IPS-18c (cell line): ENCODE results near the gene LRRC49.
"Not testable (repeated sequence)": the region's sequence is repeated elsewhere in the genome, so short reads cannot be mapped to it uniquely, and the experiment has no call there.

Source experiments
- H3K4me3 ChIP-seq: 2 replicates; pipeline ENCODE4 v1.7.0; 2013; ENCODE audit warnings: low read depth, mild to moderate bottlenecking, low read length, moderate library complexity; ENCODE audit not compliant: insufficient read depth
- H3K9me3 ChIP-seq: one replicate; pipeline ENCODE4 v1.6.1; 2013; ENCODE audit warnings: mild to moderate bottlenecking, low read length, moderate library complexity; ENCODE audit not compliant: control insufficient read depth, insufficient read depth

LRRC49 gene, protein sequence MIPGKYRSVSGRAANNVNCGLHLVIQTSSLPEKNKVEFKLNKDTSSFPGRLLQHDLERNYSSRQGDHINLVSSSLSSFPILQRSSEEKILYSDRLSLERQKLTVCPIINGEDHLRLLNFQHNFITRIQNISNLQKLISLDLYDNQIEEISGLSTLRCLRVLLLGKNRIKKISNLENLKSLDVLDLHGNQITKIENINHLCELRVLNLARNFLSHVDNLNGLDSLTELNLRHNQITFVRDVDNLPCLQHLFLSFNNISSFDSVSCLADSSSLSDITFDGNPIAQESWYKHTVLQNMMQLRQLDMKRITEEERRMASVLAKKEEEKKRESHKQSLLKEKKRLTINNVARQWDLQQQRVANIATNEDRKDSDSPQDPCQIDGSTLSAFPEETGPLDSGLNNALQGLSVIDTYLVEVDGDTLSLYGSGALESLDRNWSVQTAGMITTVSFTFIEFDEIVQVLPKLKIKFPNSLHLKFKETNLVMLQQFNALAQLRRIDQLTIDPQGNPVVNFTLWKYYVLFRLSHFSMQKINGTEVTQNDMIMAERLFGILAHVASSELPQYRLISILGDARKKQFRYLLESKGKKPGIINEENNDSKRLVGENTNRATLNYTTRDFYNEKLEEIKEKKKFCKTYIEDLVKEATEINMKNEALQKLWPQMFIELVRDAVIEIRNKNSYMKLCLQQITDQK

DNA sequence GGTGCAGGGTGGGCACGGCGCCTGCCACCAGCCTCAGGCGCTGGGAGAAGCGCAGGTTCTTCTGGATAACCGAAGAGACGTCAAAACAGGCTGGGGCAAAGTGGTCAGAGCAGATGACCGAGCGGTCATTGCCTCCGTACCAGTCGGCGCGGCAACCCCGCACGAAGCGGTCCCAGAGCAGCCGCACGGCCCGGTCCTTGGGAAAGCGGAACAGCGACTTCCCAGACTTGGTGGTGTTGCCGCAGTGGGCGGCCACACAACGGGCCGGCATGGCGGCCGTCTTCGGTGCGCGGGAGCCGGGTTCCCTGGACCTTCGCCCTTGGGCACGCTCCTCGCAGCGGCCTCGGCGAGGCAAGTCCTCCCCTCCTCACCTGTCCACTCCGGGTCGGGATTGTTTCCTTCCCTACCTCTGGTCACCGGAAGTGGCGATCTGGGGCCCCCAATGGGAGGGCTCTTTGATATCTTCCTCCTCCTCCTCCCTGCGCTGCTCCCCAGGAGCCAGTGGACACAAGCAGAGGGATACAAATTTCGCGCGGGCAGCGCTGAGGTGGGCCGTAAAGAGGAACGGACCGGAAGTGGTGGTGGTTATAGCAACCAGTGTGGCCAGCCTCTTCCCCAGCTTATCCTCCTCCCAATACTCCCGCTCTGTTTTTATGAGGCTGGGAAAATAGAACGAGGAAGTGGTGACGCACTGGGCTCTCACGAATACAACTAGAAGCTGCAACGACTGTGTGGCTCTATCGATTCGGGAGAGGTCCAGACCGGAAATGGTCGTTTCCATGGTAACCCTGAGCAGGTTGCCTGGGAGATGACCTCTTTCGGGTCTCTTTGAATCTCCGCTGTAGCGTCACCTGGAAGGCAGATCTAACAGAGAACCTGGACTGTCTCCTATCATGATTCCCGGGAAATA, at the start of gene LRRC49, which contains the start of gene THAP10:
Gene LRRC49, plus strand, starts transcription at position 825 of the 910 bp plus-strand sequence. Its CDS starts 69 bp downstream, at position 894.
Gene THAP10, minus strand, starts transcription at position 432 of the 910 bp plus-strand sequence. Its CDS starts 161 bp downstream, at position 271.
- no peaks in the 10 kb centered on the region for H3K9me3 ChIP-seq
- H3K4me3 ChIP-seq = peak within 1 kb of the TSS; percentile 90

DNA sequence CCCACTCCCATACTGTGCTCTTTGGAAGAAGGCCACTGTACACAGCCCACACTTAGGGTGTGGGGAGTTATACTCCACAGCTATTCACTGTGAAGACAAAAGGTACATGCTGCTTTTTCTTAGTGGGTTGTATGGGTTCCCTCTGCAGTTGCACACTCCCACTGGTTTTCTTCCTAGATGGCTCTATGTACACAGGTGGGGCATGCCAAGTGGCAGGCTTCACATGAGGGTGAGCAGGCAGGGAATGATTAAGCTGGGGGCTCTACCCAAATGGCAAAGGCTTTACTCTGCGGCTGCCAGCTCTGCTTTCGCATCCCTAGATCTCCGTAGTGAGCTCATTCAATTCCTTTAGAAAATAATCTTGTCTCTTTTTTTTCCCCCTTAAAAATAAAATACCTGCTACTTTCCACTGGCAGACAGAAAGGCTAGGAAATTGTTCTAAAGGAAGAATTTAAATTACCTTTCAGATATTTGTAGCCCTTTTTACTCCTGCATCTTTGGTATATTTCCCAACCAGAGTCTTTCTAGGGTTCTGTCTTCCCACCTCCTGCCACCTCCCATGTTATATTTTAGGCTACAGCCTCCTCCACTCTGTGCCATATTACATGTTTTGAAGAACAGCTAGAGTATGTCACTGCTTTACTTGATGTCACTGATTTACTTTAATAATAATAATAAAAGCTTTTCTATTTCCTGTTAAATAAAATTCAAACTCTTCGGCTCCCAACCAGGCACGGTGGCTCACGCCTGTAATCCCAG, 46.8 kb upstream of the LRRC49 start:
- Histone ChIP-seq H3K4me3 (no peak overlapping the region), H3K9me3 (no peaks in the 10 kb centered on the region)

DNA sequence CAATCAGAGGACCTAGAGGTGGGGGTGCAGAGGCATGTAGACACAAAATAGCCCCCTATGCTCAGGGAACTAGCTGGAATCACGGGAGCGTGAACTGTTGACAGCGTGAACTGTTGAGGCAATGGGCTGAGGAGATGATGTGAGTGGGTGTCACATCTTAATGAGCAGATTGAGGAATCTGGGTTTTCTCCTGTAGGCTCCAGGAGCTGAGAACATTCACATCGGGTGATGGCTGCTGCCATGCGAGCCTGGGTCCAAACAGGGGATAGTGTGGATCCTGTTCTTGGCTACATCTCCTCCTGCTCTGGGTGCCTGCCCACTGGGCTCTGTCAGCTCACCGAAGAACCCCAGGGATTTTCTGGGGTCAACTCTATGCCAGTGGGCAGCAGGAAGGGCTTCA, 40.7 kb upstream of the LRRC49 start:
- H3K9me3 ChIP-seq = peaks cover 4% of the 10 kb centered on the region
- no peak overlapping the region for H3K4me3 ChIP-seq

DNA sequence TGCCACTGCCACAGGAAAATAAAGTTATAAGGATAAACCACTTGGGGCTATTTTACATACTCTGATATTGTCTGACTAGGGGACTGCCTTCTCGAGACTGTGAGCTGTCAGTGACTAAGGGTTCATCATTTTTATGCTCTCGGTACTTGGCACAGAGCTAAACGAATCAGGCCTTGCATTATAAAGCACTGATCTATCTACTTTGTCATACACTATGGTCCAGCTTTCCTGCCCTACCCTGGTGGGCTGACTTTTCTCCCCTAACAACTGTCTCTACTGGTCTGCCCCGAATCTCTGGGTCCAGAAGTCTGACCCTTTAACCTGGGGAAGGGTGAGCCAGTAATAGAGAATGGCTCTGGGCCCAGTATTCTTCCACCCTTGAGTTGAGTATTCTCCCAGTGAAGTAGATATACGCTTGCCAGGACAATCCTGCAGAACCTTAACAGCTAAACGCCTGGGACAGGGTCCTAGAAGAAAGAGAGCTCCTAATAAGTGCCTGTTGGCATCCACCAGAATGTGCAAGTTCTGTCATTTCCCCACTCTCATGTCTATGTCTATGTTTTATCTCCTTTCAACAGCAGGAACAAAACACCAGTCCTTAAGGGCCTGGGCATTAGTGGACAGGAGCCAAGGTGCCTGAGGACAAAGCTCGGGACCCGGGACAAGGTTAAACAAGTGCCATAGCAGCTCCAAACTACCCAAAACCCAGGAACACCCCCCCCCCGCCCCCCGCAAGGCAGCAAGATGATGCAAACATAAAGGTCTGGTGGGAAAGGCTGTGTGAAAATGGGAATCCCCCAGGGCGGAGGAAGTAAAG, 39.9 kb upstream of the LRRC49 start:
- peak overlapping the region; percentile 84 for H3K4me3 ChIP-seq
- H3K9me3 ChIP-seq = peaks cover 4% of the 10 kb centered on the region

DNA sequence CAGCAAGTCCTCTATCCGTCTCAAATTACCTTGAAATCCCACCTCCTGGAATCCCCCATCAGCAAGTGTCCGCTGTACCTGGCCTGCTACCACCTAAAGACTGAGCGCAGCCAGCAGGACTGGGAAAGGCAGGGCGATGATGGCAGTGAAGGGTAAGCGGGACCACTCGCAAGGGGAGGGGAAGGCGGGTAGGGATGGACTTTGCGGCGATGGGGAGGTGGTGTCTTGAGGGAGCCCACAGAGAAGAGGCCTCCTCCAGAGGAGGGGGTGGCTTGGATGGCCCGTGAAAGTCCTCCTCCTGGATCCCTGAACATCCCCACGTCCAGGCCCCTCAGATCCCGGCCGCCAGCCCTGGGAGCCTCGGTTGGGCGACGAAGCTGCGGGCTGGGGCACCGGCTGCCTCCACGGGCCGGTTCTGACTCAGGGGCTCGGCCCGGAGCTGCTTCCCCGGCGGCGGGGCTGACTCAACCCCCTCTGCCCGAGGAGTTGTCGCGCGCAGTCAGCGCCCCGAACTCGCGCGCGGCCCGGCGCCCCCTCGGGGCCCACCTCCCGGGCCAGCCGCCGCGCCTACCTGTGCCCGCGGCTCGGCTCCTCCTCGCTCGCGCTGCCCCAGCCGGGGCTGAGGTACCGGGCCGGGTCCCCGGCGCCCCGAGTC, 39.2 kb upstream of the LRRC49 start:
- H3K4me3 ChIP-seq = peak overlapping the region; percentile 84
- peaks cover 4% of the 10 kb centered on the region for H3K9me3 ChIP-seq

DNA sequence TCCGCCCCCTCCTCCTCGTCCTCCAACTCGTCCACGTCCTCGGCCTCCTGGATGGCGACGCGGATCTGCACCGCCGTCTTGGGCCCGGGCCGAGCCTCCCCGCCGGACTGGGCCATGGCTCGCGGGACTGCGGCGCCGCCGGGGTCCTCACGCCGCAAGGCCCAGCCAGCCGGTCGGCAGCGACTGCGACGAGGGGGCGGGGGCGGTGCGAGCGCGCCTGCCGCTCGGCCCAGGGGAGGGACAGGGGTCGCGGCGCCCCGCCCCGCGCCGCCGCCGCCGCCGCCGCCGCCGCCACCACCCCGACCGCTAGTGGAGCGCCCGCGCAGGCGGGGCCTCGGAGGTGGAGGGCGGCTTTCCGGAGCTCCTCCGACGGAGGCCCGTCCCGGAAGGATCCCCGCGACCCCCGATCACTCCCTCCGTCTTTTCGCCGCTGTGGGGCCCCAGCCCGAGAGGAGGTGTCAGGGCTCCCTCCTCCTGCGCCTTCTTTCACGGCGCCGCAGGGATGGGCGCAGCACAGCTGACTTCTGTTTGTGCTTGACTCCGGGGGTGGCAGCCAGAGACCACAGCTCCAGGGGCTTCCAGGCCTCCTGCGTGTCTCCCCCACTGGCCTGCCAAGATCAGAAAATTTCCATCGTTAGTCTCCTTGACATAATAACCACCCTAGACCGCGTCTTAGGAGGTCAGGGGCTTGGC, 38.5 kb upstream of the LRRC49 start, which contains the start of gene LARP6:
Gene LARP6, minus strand, starts transcription at position 185 of the 693 bp plus-strand sequence. Its CDS starts 69 bp downstream, at position 116.
- H3K9me3 ChIP-seq = peaks cover 4% of the 10 kb centered on the region
- H3K4me3 ChIP-seq = peak within 1 kb of the TSS; percentile 84

DNA sequence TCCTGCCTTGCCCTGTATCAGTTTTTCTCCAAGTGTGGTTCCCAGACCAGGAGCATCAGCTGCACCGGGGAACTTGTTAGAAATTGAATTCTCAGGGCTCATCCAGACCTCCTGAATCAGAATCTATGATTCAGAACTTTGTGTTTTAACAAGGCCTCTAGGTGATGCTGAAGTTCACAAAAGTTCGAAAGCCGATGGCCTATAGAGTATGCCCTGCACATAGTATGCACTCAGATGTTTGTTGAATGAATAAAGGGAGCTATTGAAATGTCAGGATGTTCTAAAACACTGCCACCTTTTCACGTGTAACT, 38.0 kb upstream of the LRRC49 start:
- H3K9me3 ChIP-seq = peaks cover 4% of the 10 kb centered on the region
- peak overlapping the region; percentile 84; the same call in 1 of the 2 replicates for H3K4me3 ChIP-seq

DNA sequence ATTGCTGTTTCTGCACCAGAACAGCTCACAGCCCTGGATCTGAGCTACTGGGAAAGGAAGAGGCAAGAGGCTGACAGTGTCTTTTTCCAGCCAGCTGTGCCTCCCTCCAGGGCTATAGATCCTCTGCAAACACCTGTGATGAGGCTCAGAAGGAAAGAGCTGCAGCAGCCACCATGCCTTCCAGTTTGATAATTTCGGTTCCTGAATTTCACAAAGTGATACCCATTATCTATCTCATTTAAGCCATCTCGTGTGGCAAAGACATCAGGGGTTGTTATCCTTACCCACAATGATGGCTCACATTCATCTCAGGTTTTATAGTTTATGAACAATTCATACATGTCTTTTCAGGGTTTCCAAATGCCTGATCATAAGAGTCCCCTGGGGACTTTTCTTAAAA, 36.9 kb upstream of the LRRC49 start:
- H3K4me3 ChIP-seq = no peak overlapping the region

DNA sequence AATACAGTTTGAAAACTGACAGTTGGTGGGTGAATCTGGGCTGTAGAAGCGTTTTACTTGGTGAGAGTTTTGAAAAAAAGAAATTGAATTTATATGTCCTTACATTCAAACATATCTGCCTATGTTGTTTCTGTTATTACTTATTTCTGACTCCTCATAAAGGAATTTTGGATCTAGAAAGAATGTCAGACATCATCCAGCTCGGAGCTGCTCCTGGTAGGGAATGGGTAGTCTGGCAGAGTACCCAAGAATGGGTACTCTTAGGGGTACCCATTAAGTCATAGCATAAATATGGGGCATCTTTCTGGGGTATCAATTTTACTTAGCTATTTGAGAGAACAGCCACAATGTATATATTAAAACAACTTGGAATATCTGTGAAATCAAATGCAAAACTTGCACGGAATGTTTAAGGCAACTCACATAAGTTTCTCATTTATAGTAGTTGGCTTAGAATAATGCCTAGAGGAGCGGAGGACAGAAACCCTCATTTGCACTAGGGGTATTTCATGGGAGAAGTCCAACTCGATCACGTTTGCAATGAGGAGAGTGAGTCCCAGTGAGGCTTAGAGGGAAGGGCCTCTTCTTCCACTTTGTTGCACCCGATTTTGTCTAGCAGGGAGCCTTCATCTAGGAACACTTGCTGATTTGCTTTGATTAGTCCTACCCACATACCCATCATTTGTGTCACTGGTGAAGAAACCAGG, 36.3 kb upstream of the LRRC49 start:
- Histone ChIP-seq H3K4me3 (no peak overlapping the region), H3K9me3 (peaks cover 4% of the 10 kb centered on the region)

More for the DNA sequence above, 36.9 kb upstream of the LRRC49 start:
- peaks cover 4% of the 10 kb centered on the region for H3K9me3 ChIP-seq

DNA sequence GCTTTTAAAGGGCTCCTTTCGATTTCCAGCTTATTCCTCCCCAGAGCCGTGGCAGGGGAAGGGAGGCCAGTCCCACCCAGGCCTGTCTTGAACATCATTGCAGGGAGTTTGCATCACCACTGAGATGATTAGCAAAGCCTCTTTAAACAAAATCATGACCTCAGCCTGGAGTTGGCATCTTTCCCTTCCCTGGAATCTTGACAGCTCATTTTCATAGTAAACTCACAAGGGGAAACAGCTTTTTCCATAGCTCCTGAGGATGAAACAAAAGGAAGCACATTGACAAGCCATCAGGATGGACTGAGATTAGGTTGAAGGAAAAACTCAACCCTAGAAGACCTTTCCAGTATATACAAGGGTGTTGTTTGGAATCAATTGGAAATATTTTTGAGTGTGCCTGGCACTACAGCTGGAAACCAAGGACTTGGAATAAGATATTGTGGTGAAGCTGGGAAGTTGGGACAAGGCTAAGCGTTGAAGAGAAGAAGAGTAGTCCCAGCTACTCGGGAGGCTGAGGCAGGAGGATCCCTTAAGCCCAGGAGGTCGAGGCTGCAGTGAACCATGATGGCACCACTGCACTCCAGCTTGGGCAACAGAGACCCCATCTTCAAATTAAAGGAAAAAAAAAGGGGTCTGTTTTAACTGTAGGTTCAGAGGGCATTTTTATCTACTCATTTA, 35.6 kb upstream of the LRRC49 start:
- no peak overlapping the region for H3K4me3 ChIP-seq
- peaks cover 4% of the 10 kb centered on the region for H3K9me3 ChIP-seq

DNA sequence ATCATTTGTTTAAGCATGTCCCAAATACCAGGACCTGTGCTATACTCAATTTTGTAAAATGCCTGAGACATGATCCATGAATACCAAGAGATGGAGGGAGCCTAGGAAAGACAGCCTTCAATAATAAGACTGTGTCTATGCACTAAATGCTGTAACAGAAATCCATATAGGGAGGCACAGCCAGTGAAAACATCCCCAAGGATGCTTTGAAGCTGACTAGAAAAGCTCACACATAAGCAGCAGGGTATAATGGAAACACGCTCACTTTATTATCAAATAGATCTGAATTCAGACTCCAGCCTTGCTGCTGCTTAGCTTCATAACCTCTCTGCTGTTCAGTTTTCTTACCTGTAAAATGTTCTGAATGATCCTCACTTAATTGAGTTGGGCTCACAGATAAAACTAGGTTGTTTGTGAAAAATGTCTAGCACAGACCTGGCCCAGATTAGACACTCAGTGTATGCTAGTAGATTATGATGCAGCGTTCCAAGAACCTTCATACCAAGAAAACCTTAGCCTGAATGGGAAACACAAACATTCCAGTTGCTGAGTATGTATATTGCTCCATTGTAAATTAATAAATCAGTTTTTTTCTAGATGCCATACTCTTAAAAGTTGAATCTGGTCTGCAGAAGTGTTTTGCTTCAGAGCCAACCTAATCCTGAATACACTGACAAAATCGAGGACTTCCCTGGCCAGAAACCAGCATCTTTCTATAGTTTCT, 34.9 kb upstream of the LRRC49 start:
- H3K4me3 ChIP-seq = no peak overlapping the region
- peaks cover 4% of the 10 kb centered on the region for H3K9me3 ChIP-seq

DNA sequence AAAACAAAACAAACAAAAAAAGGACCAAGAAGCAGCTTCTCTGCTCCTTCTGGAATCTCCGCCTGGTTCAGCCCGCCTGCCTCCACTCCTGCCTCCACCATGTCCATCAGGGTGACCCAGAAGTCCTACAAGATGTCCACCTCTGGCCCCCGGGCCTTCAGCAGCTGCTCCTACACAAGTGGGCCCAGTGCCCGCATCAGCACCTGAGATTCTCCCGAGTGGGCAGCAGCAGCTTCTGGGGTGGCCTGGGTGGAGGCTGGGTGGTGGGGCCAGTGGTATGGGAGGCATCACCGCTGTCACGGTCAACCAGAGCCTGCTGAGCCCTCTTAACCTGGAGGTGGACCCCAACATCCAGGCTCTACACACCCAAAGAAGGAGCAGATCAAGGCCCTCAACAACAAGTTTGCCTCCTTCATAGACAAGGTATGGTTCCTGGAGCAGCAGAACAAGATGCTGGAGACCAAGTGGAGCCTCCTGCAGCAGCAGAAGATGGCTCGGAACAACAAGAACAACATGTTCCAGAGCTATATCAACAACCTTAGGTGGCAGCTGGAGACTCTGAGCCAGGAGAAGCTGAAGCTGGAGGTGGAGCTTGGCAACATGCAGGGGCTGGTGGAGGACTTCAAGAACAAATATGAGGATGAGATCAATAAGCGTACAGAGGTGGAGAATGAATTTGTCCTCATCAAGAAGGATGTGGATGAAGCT, 33.9 kb upstream of the LRRC49 start:
- H3K9me3 ChIP-seq, H3K4me3 ChIP-seq: not testable (repeated sequence)

DNA sequence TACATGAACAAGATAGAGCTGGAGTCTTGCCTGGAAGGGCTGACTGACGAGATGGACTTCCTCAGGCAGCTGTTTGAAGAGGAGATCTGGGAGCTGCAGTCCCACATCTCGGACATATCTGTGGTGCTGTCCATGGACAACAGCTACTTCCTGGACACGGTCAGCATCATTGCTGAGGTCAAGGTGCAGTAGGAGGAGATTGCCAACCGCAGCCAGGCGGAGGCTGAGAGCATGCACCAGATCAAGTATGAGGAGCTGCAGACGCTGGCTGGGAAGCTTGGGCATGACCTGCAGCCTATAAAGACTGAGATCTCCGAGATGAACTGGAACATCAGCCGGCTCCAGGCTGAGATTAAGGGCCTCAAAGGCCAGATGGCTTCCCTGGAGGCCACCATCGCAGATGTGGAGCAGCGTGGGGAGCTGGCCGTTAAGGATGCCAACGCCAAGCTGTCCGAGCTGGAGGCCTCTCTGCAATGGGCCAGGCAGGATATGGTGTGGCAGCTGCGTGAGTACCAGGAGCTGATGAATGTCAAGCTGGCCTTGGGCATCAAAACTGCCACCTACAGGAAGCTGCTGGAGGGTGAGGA, 33.2 kb upstream of the LRRC49 start:
- Histone ChIP-seq H3K4me3 (no peak overlapping the region), H3K9me3 (no peaks in the 10 kb centered on the region)
